Stimulated activated CD8-positive, alpha-beta memory T cell treated with anti-CD3 and anti-CD28 coated beads, Interleukin-15, amount 100 ng/mL, for 24 hours (primary cell): ENCODE results near the gene SPINK4.

Experiments
- DNase-seq: peaks from one replicate; pipeline ENCODE4 v3.0.0-alpha.2; 2020; ENCODE audit warnings: low read depth

SPINK4 gene

DNA sequence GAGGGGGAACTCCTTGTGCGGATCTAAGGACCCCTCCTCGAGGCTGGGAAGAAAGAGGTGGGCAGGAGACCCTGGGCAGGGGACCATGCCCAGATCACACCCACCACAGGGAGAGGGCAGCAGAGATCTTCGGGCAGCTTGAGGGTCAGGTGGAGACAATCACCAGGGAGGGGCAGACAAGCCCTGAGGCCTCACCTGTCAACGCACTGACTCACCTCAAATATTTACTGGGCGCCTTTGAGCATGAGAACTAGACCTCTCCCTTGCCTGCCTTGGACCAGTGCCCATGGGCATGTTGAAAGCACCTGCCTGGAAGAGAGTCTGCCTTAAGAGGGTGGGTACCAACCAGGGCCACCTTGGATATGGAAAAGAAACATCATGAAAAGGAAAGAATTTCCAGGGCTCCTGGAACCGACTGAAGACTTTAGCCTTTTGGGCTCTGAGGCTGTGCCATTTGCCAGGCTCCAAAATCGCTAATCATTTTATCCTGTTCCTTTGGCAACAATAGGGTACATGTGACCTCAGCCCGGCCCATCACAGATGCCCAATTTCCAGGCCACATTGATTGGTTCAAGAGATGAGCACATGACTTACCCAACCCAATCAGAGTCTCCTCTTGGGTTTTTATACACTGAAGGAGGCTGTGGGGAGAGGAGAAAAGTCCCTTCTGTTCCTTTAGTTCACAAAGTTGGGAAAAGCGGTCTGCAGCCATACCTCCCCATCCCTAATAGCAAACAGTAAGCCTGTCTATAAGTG lies 10.4 kb upstream of the SPINK4 start:
- DNase-seq = no peak

DNA sequence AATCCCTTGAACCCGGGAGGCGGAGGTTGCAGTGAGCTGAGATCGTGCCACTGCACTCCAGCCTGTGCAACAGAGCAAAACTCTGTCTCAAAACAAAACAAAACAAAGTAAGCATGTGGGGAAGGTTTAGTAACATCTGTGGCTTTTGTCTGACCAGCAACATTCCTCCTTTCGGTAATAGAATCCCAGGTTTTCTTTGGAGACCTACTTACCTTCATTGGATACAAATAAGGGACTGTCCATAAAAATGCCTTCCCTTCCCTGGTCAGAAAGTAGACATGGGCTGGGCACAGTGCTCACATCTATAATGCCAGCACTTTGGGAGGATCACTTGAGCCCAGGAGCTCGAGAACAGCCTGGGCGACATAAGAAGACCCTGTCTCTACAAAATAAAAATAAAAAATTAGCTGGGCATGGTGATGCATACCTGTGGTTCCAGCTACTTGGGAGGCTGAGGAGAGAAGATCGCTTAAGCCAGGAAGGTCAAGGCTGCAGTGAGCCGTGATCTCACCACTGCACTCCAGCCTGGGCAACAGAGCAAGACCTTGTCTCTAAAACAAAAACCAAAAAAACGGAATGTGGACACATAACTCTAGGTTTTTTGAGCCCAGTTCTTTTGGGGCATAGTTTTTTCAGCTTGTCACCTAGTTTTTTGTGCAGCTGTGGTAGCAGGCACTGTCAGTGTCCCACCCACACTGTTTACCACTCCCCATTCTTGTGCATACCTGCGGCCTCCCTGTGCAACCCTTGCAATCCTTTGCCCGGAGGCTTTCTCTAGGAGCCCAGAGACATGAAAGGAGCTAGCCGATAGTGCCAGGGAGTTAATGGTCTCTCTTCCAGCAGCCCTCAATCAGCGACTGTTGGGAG lies 9.0 kb upstream of the SPINK4 start:
- DNase-seq = no peak

DNA sequence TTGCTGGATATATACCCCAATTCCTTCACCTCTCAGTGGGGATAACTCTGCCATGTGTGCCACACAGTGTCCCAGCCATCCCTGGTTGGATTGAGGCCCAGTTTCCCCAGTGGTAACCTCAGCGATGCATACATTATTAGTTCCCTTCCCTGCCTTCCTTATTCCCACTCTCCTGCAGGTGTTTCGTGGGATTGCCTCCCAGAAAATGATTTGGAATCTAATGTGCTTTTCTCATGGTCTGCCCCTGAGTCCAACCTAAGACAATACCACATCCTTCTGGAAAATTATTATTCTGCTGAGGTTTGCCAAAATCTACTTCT lies 8.4 kb upstream of the SPINK4 start:
- no peak for DNase-seq

DNA sequence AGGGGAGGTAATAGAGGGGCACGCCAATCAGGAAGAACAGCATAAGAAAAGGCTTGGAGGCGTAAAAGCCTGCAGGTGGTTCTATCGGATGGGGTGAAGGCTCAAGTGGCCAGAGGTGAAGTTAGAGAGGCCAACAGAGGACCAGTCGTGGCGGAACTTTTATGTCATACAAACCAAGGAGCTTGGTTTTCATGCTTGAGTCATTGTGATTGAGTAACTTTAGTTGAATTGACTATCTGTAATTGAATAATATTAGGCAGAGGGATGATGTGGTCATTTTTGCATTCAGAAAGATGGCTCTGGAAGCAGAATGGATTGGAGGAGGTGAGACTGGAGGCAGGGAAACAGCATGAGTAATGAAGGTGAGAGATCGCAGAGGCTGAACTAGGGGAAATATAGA lies 7.2 kb upstream of the SPINK4 start:
- DNase-seq = no peak

DNA sequence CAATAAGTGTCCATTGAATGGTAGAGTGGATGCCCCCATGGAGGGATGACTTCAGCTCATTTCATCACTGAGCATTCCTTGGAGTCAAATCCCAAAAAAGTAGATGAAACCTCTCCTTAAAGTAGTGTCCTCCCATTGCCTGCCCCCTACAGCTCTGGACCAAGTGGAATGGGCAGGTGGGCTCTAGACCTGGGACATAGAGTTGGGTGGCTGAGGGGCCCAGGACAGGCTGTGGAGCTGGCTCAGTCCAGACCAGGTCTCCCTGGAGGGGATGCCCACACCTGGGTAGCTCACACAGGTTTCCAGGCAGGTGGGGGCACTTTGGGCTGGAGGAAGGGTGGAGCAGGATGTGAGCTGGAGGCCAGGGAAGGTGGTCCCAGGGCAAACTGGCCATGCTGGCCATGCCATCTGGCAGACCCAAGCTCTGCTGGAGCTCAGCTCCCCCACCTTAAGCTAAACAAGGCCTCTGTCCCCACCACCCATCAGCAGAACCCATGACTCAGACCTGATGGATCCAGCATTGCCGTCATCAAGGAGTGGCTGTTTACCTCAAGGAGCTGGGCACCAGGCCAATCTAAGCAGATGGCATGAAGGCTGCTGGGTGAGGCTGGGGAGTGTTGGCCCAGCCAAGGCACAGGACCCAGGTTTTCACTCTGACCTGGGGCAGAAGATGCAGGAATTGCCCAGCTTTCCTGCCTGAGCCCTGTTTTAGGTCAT lies 6.2 kb upstream of the SPINK4 start:
- no peak for DNase-seq

DNA sequence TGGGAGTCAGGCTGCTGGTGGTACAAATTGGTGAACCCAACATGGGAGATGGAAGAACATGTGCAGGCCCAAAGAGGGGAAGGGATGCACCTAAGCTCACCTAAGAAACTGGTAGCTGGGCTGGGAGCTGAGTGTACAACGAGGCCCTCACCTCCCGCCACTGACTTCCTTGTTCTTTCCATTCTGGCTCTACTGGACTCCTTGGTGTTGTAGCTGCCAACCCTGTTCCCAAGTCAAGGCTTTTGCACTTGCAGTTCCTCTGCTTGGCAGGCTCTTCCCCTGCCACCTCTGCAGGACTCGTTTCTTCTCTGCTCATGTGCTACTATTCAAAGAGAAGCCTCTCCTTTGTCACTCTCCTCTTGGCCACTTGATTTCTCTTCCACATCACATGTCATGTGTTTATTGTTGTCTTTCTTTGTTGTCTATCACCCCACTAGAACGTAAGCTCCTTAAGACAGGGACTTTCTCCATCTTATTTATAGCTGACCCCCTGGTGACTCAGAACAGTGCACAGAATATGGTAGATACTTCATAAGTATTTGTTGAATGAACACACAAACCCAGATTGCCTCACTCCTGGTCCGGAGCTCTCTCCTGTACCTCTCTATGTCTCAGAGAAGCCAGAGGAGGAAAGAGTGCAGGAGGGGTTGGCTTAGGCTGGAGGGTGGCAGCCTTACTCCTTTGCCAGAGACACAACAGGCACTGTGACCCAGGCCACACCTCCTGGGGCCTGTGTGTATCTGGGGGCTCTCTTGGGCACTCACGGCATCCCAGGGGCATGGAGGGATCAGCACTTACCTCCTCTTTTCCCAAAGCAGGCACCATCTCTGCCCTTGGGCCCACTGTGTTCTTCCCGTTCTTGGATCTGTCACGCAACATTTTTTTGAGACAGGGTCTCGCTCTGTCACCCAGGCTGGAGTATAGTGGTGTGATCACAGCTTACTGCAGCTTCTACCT lies 5.2 kb upstream of the SPINK4 start:
- DNase-seq = no peak

DNA sequence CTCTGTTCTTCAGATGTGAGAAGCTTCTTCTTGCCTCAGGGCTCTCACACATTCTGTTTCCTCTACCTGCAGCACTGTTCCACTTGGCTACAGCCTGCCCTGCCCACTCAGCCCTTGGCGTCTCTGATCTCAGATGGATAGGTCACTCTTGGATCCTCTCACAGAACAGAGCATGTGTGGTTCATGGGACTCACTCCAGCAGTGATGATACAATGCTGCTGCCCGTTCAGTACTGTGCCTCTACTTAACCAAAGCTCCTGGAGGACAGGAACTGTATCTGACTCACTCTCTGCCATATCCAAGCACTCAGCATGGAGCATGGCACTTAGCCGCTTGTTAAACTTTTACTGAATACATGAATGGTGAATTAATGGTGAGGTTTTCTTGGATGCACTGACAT lies 3.4 kb upstream of the SPINK4 start:
- DNase-seq = no peak

DNA sequence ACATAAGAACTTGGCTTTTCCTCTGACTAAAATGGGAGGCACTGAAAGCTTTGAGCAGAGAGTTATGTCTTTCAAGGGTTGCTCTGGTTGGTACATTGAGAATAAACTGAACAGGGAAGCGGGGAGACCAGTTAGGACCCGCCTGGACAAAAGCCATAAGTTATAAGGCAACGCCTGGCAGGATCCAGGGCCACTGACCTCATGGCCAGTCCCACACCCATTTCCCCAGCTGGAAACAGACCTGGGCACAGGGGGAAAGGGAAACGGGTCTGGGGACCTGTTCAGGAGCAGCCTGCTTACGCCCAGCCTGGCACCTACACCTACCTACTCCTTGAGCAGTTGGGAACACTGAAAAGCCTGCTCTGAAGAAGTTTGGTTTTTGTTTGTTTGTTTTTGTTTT lies 1.3 kb downstream of the SPINK4 start:
- DNase-seq = no peak

DNA sequence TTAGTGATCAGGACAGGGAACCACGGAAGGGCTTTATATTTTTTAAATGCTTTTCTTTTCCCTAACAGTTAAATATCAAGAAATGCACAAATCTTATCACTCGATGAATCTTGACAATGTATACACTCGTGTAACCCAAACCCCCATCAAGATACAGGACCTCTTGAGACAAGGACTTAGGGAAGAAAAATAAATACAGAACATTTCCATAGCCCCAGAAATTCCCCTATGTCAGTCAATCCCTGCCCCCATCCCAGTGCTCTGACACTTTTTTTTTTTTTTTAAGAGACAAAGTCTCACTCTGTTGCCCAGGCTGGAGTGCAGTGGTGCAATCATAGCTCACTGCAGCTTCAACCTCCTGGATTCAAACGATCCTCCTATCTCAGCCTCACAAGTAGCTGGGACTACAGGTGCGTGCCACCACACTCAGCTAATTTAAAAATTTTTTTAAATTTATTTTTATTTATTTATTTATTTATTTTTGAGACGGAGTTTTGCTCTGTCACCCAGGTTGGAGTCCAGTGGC lies 2.7 kb downstream of the SPINK4 start:
- DNase-seq = no peak

DNA sequence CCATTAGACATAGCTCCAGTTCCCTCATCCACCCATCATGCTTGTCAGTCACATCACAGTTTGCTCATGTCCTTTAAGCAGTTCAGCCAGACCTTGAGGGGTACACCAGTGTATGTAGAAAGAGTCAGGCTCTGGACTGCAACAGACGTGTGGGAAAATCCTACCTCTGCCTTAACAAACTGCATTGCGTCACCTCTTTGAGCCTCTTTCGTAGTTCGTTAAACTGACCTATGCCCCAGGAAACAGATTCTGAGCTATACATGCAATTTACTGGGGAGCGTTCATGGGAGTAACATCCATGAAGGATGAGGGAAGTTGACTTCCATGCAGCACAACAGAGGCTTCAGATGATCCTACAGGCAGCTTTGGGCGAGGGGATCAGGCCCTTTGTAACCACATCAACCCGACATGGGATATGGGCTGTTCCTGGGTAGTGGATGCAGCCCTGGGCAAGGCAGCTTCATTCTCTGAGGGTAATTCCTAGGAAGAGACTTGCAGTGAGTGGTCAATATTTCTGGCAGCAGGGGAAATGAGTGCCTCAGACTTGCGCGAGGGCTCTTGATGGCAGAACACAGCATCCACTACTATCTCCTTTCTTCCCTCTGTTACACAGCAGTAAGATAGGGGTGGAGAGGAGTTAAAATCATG lies 4.3 kb downstream of the SPINK4 start:
- DNase-seq = no peak

DNA sequence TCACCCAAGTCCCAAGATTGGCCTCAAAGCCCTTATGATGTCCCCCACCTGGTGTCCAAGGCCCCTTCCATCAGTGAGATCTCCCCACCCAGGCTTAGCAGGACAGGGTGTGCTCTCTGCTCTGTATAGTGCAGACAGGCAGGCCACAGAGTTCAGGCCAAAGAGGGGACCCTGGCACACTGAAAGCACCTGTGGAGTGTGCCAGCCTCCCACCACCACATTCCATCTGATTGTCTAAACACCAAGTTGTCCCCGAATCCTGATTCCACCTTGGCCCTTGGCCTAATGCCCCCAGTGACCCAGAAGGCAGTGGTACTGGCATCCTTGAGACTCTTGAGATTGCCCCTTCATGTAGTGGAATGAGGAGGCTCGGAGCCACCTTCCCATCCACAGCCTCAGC lies 5.4 kb downstream of the SPINK4 start:
- no peak for DNase-seq

DNA sequence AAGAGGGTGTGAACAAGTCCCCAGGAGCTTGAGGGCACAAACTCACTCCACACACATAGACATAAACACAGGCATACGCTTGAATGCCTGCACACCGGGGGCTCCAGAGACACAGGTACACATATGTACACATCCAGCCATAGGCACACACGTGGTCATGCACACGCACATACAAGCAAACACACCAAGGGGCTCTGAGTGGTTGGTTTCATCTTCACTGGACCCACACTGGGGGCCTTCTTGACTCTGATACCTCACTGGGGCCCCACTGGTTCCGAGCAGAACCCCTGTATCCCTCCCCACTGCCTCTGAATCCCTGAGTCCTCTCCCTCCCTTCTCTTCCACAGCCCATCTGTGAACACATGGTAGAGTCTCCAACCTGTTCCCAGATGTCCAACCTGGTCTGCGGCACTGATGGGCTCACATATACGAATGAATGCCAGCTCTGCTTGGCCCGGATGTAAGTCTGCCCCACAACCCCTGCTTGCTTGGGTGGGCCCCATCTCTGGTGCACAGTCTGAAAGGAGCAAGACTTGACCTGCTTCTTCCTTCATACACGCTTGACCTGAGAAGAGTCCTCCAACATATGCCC lies 6.4 kb downstream of the SPINK4 start:
- no peak for DNase-seq

DNA sequence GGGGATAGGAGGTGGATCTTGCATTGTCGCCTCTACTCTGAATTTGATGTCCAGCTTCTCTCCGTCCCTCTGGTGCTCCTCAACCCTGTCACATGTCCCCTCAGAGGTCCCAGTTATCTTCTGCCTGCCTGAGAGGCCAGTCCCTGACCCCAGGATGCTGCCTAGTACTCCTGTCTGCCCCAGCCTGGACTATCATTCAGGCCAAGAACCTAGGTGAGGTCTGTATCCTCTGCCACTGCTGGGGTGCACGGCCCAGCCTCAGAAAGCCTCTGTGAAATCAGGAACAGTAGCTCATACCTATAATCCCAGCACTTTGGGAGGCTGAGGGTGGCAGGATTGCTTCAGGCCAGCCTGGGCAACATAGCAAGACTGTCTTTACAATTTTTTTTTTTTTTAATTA lies 8.6 kb downstream of the SPINK4 start:
- DNase-seq = no peak

DNA sequence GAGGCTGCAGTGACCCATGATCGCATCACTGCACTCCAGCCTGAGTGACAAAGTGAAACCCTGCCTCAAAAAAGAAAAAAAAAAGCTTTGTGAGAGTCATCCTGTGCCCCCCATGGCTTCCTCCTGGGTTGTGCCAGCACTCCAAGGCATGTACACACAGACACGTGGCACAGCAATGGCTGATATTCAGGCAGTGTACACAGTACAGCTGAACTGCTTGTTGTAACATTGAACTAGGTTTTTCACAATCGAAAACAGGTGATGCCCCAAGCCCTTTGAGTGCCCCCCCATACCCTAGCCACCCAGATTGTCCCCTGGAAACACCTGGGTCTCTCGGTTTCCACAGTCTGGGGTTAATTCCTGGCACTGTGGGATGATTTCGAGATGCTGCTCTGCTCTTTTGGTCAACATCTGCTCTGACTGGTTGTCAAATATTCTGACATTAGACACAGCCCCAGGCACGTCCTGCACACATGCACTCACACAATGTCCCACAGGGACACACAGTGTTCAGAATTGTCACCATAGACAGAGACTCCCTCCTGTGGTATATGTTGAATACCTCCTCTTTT lies 9.2 kb downstream of the SPINK4 start:
- DNase-seq = no peak

DNA sequence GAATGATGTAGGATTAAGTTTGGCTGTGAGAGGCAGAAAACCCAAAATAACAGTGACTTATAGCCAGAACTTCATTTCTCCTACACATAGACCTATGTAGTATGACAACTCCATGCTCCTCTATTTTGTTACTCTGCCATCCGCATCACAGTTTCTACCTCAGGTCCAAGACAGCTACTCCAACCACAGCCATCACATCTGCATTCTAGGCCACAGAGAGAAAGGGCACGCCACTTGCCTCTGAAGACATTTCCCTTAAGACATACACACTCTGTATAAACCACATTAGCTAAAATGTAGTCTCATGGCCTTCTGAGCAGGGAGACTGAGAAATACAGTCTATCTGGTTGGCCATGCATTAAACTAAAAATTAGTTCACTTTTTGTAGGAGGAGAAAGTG lies 10.0 kb downstream of the SPINK4 start:
- DNase-seq = no peak

DNA sequence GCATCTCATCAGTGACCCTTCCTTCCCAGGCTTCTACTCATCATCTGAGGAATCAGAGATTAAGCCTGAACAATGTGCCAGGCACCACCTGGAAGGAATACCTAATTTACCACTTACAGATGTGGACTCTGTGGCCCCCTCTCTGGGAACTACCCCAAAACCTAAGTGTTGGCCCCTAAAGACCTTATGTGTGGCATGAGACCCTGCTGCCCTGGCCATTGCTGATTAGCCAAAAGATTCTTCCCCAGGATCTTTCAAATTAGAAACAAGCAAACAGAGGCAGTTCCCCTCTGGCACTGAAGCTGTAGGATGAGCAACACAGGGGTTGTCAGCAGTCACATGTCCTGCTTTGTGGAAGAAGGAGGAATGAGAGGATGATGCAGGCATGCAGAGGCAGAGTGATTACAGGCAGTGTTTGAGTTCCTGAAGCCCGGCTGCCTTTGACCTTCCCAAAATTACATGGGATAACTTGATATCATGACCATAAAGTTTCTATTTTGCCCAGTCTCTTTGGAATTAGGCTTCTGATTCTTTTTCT lies 10.6 kb downstream of the SPINK4 start:
- no peak for DNase-seq

DNA sequence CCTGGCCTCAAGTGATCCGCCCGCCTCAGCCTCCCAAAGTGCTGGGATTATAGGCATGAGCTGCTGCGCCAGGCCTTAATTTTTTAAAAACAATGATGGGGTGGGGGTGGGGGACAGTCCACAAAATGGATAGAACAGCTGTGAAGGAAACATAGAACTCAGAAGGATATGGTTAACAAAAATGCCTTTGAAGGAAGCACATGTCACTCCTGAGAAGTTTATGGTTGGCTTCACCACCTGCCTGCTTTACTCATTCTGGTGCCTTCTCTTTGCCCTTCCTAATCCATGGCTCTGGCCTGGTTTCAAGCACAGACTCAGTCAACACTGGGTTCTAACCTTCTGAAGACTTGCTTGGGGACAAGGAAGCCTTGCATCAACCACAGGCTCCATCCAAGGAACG lies 14.2 kb downstream of the SPINK4 start:
- DNase-seq = no peak

DNA sequence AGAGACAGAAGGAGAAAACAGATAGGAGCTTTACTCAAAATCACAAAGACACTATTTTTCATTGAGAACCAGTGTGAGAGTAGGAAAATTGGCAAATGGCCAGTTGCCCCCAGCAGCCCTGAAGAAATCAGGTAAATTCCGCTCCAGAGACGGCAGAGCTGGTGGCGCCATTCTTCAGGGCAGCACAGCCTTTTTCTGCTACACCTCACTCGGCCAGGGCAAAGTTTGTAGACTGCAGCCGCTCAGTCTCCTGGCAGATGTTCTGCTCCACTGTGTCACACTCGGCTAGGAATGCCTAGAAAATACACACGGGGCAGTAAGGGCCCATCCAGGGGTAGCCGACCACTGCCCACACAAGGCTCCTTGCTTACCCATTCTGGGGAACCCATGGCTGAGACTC lies 15.0 kb downstream of the SPINK4 start:
- no peak for DNase-seq

DNA sequence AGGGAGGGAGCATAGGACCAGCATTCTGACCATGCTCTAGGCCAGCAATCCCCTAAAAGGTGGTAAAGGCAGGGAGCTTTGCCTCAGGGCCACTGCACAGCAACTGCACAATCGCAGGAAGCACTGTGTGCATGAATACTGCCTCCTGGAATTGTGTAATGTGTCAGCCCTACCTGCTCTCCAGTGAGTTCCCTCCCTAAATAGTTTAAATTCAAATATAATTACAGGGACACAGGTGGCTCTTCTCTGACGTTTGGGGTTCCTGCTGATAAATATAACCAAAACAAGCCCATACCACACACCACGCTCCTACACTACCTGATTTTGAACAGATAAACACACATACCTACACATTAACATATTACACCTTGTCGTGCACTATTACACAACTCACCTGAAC lies 15.5 kb downstream of the SPINK4 start:
- no peak for DNase-seq

DNA sequence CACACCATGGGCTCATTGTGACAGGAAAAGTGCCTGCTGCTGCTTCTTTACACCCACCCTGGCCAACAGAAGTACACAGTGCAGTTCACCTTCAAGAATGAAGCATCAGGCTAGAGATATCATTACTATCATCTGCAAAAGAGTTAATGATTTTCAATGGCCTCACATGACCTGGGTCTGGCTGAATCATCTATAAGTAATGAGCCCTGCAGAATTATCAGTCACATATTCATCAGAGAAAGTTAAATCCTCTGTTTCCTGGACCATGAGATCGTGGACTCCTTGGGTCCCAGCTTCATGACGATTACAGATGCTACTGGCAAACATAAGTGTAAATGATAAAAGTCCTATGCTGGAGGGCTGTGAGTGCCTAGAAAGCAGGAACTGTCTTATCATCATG lies 16.3 kb downstream of the SPINK4 start:
- no peak for DNase-seq
